Tibial artery (tissue), 4 donors: Measurements from ENCODE around the gene MSRB1.
A peak's percentile ranks its signal among the peaks of the same experiment; 100 is the strongest.

Experiments used
- DNase-seq, 2 donors: peaks; one replicate each; pipeline ENCODE4 v3.0.0-alpha.2; 2019
- H3K27ac ChIP-seq, 2 donors: fragments of 200-600 bp; sonication (generic) in 1 of 2; 1 replicate in 1 of 2; 2 replicates in 1 of 2; pipeline ENCODE4 v1.5.1; 2018 to 2019; ENCODE audit warnings: mild to moderate bottlenecking in 1 of 2
- H3K27me3 ChIP-seq, 2 donors: fragments of 200-600 bp; sonication (generic) in 1 of 2; one replicate each; pipeline versions ENCODE4 v1.5.1 to v1.6.0; 2016 to 2019
- H3K36me3 ChIP-seq, 3 donors: fragments of 200-600 bp; sonication (generic) in 2 of 3; one replicate each; pipeline ENCODE4 v1.5.1; 2016 to 2019; ENCODE audit warnings: mild to moderate bottlenecking in 2 of 3
- H3K4me1 ChIP-seq, 4 donors: fragments of 200-600 bp; sonication (generic) in 2 of 4; 1 replicate in 3 of 4; 2 replicates in 1 of 4; pipeline ENCODE4 v1.5.1; 2016 to 2019
- H3K4me3 ChIP-seq, 2 donors: fragments of 200-600 bp; sonication (generic) in 1 of 2; 1 replicate in 1 of 2; 2 replicates in 1 of 2; pipeline ENCODE4 v1.5.1; 2018 to 2019; ENCODE audit warnings: mild to moderate bottlenecking in 2 of 2
- H3K9me3 ChIP-seq, 3 donors: fragments of 200-600 bp; sonication (generic) in 1 of 3; one replicate each; pipeline ENCODE4 v1.5.1; 2016 to 2019
- intact Hi-C: fragments of 100-400 bp; cut with DNase I; formaldehyde crosslinking; loops from one replicate; pipeline ENCODE4 v1.15.0; 2023; ENCODE audit warnings: low total_unique reads
- TF ChIP-seq, protein P1 (sequence below), 2 experiments: fragments of 200-600 bp in 1 of 2; fragments of 450-650 bp in 1 of 2; IDR thresholded peaks; one replicate each; pipeline ENCODE4 v1.5.1; 2017 to 2019; ENCODE audit warnings: antibody characterized with exemption in 2 of 2, mild to moderate bottlenecking in 1 of 2, moderate library complexity in 1 of 2

The MSRB1 gene

DNA sequence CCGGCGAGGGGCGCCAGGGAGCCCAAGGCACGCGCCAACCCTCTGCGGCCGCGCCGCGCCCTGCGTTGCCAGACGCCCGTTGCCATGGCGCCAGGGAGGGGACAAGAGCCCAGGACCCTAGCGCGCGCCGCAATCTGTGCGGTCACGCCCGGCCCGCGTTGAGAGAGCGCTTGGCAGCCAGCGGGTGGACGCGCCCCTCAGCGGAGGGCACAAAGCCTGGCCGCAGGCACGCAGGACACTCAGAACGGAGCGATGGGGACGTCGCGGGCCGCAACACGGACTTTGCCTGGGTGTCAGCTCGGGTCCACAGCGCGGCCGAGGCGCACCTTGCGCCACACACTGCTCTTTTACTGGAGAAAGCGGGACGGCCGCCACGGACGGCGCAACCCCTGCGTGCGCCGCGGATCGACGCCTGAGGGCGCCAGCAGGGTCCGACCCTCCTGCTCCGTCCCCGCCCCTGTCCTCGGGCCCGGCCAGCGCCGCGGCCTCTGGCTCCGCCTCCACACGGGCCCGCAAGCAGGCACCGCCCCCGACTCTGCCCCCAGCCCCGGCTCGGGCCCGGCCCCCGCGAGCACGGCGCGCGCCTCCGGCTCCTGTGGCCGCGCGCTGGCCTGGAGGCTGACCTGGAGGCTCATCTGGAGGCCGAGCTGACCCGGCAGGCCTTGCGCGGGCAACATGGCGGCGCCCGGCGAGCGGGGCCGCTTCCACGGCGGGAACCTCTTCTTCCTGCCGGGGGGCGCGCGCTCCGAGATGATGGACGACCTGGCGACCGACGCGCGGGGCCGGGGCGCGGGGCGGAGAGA is 40.7 kb upstream of the MSRB1 start, which contains the start of gene GFER:
GFER (plus strand) TSS at position 650 of the 803 bp plus-strand sequence; CDS start at position 676, 26 bp downstream.
- peak; percentile 85 to 93 for DNase-seq
- Histone ChIP-seq H3K27ac (peak within 1 kb of the TSS; percentile 64 to 80), H3K4me1 (peaks cover 8 to 50% (median 26%) of the 10 kb centered on the region in 4 donors), H3K27me3 (peaks cover 0 to 37% of the 10 kb centered on the region in 2 donors), H3K4me3 (peak within 1 kb of the TSS; percentile 80 to 88), H3K36me3 (peaks cover 11 to 29% (median 15%) of the 10 kb centered on the region in 3 donors), H3K9me3 (no peaks in the 10 kb centered on the region)
- TF ChIP-seq, protein P1, sequence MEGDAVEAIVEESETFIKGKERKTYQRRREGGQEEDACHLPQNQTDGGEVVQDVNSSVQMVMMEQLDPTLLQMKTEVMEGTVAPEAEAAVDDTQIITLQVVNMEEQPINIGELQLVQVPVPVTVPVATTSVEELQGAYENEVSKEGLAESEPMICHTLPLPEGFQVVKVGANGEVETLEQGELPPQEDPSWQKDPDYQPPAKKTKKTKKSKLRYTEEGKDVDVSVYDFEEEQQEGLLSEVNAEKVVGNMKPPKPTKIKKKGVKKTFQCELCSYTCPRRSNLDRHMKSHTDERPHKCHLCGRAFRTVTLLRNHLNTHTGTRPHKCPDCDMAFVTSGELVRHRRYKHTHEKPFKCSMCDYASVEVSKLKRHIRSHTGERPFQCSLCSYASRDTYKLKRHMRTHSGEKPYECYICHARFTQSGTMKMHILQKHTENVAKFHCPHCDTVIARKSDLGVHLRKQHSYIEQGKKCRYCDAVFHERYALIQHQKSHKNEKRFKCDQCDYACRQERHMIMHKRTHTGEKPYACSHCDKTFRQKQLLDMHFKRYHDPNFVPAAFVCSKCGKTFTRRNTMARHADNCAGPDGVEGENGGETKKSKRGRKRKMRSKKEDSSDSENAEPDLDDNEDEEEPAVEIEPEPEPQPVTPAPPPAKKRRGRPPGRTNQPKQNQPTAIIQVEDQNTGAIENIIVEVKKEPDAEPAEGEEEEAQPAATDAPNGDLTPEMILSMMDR (IDR thresholded peaks at IDR 0.05): peak in 1 of 2 experiments; percentile 22
- intact Hi-C loops: no loop called here

DNA sequence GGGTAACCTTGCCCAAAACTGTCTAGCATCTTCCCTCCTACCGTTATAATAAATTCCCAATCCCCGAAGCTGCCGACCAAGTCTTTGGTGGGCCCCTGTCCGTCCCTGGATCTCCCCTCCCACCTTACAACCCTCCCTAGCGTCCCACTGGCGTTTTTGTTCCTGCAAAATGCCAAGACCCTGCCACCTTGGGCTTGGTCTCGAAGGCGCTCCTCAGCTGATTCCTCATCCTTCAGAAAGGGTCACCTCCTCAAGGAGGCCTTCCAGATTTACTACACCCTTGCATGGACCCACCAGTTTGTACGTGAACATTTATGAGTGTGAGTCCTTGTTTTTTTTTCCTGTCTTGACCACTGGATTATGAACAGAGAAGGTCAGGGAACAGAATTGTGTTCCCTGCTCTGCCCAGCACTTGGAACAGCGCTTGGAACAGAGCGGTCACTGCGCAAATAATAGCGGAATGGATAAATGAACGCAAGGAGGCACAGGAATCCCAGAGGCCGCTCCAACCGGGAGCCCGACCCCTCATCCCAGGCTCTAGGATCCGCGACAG is 40.1 kb upstream of the MSRB1 start:
- H3K36me3 ChIP-seq: peaks cover 18 to 36% (median 21%) of the 10 kb centered on the region in 3 donors
- H3K27ac ChIP-seq: peak overlapping the region; percentile 64 to 80
- peaks cover 8 to 52% (median 26%) of the 10 kb centered on the region in 4 donors for H3K4me1 ChIP-seq
- intact Hi-C loops: no loop called here
- H3K9me3 ChIP-seq: no peaks in the 10 kb centered on the region
- peaks cover 0 to 38% of the 10 kb centered on the region in 2 donors for H3K27me3 ChIP-seq
- no peak for DNase-seq
- TF ChIP-seq, protein P1 (IDR thresholded peaks at IDR 0.05): no peak
- H3K4me3 ChIP-seq: peak overlapping the region; percentile 80 to 88

DNA sequence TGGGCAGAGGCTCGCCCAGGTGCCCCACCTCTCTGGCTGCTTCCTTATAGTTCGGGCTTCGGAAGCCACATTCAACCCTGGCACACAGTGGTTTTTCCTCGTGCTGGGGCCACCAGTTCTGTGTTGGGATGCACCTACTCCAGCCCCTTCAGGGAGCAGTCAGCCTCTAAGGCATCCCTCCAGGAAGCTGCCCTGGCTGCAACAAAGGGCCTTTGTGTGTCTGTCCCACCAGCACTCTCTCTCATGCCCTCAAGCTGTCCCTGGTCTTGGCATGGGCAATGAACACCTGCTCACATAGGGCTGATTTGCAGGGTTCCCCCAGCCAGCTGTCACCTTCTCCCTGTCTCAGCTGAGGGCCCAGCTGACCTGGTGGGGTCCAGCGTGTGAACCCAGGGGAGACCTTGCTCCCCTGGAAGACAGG is 39.0 kb upstream of the MSRB1 start:
- Histone ChIP-seq H3K4me1 (peaks cover 8 to 52% (median 26%) of the 10 kb centered on the region in 4 donors), H3K4me3 (no peak overlapping the region), H3K27me3 (peaks cover 0 to 49% of the 10 kb centered on the region in 2 donors), H3K27ac (no peak overlapping the region), H3K36me3 (peaks cover 29 to 38% (median 32%) of the 10 kb centered on the region in 3 donors), H3K9me3 (no peaks in the 10 kb centered on the region)
- DNase-seq: no peak
- TF ChIP-seq, protein P1 (IDR thresholded peaks at IDR 0.05): no peak
- intact Hi-C loops: no loop called here

DNA sequence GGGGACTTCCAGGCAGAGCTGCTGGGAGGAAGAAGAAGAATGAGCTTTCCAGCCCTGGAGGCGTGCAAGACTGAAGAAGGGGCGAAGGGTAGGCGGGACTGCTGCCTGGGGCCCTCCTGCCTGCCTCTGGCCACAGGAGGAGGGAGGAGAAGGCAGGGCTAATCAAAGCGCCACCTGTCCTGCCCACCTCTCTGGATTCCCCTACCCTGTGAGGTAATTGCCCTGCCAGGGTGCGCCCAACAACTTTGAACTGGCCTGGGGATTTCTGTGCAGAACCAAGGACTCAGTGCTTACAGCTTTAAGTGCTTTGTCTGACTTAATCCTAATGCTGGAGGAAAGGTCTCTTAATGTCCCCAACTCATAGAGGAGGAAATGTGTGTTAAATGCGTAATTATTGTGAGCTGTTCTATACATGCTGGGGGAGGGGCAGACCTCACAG is 38.4 kb upstream of the MSRB1 start, which contains the start of gene NOXO1:
NOXO1 (minus strand) TSS at position 72 of the 439 bp plus-strand sequence. CDS start 290 bp downstream, outside the sequence.
- no peak within 1 kb of the TSS for H3K4me3 ChIP-seq
- peaks cover 8 to 52% (median 26%) of the 10 kb centered on the region in 4 donors for H3K4me1 ChIP-seq
- no peak for DNase-seq
- no peak within 1 kb of the TSS for H3K27ac ChIP-seq
- no peaks in the 10 kb centered on the region for H3K9me3 ChIP-seq
- intact Hi-C loops: no loop called here
- peaks cover 0 to 55% of the 10 kb centered on the region in 2 donors for H3K27me3 ChIP-seq
- peaks cover 32 to 38% (median 35%) of the 10 kb centered on the region in 3 donors for H3K36me3 ChIP-seq
- TF ChIP-seq, protein P1 (IDR thresholded peaks at IDR 0.05): no peak

DNA sequence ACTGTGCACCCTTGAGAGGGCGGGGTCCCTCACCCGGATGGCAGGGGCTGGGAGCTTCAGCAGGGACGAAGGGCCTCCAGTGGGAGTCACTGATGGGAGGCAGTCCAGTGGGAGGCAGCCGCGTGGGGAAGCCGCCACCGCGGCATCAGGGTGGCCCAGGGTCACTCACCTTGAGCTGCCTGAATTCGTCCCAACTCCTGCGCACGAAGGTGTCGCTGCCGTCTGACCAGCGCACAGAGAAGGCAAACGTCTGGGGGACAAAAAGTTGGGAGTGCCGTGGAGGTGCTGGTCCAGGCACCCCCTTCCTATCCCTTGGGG is 37.7 kb upstream of the MSRB1 start:
- peaks cover 32 to 38% (median 36%) of the 10 kb centered on the region in 3 donors for H3K36me3 ChIP-seq
- no peak overlapping the region for H3K27ac ChIP-seq
- peaks cover 0 to 62% of the 10 kb centered on the region in 2 donors for H3K27me3 ChIP-seq
- intact Hi-C loops: no loop called here
- H3K4me3 ChIP-seq: no peak overlapping the region
- H3K9me3 ChIP-seq: no peaks in the 10 kb centered on the region
- DNase-seq: no peak
- H3K4me1 ChIP-seq: peaks cover 8 to 50% (median 26%) of the 10 kb centered on the region in 4 donors
- TF ChIP-seq, protein P1 (IDR thresholded peaks at IDR 0.05): no peak
